Stimulated activated CD8-positive, alpha-beta memory T cell treated with anti-CD3 and anti-CD28 coated beads, Interleukin-4, amount 100 ng/mL, for 4 hours (primary cell): ENCODE measurements around the gene SUPT4H1.
A peak's percentile ranks its signal among the peaks of the same experiment; 100 is the strongest.

Experiments
- DNase-seq, 2 donors: peaks; one replicate each; pipeline ENCODE4 v3.0.0-alpha.2; 2020; ENCODE audit warnings: low read depth in 2 of 2, low spot score in 1 of 2

Gene SUPT4H1

GRCh38 chr17:58330538-58330996, 21.4 kb downstream of the SUPT4H1 start:
- DNase-seq = no peak

- DNase-seq = no peak
These were observed 22.0 kb downstream of the SUPT4H1 start for GRCh38 chr17:58329810-58330537.

- DNase-seq = peak; percentile 76 to 82
These were observed 22.8 kb downstream of the SUPT4H1 start for GRCh38 chr17:58329035-58329809.

GRCh38 chr17:58328195-58329034, 23.6 kb downstream of the SUPT4H1 start, which contains the start of gene TSPOAP1:
Gene TSPOAP1 (minus strand): TSS chr17:58328795. CDS start chr17:58327920, 875 bp downstream.
- DNase-seq = peak; percentile 70 to 77

DNA sequence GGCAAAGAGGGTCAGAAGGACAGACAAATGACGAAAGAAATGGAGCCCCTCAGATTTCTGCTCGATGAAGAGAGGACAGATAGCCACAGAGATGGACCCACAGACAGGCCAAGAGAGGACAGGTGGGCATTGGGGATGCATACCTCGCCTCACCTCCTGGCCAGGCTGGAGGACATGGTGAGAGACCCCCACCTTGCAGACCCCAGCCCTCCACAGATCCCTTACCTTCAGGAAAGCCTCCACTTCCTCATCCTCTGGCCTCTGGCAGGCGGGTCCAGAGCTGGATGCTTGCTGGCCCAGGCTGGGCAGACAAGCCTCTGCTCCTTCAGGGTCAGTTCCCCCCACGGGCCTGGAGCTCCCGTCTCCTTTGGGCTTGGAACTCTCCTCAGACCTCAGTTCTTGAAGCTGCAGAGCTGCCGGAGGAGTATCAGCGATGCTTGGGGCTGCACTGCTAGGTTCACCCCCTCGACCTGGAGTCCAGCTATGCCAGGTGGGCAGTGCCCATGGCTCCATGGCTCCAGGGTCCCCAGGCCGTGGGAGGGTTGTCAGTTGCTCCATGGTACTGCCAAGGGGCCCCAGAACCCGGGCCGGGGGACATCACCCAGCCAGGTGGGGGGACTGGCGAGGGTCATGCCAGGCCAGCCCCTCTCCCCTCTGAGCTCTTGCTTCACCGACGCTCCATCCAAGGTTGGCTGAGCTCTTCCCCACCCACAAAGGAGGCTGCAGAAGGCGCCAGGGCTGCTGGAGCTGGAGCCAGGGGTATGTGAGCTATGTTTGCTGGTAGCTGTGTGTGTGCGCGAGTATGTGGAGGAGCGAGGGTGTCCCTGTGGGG, 24.4 kb downstream of the SUPT4H1 start:
- no peak for DNase-seq

GRCh38 chr17:58326609-58327362, 25.2 kb downstream of the SUPT4H1 start:
- no peak for DNase-seq

DNA sequence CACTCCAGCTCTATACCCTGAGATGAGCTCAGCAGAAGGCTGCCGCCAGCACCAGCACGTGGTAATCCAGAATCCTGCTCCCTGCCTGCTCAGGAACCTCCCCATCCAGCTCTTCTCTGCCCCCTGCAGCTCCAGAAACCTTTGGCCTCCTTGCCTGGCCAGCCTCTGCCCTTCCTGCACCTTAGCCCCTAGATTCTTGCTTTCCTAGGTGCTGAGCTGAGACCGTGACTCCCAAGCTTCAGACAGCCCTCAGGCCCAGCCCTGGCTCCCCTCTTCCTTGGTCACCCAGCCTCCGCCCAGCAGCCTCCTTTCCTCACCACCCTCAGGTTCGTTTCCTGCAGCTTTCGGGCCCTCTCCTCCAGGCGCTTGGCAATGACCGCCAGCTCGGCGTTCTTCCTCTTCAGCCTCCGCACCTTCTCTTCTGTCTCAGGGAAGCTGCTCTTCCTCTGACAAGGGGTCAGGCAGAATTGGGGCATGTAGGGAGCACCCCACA, 26.0 kb downstream of the SUPT4H1 start:
- no peak for DNase-seq

DNA sequence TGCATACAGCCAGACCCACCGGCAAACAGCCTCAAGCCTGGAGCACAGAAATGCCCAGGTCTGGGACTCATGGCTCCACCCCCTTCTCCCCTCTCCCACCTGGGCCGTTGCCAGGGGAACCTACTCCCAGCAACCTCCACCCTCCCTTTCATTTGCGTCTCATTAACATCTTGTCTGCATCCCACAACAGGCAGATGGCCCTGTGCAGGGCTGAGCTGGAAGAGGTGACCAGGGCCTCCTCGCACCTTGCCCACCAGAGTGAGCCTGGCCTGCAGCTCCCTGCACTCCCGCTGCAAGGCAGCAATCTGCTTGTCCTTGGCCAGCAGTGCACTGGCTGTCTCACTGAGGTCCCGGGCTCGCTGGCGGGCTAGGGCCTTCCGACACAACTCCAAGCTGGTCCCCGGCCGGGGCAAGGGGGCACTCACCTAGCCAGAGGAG, 26.7 kb downstream of the SUPT4H1 start:
- DNase-seq = no peak

GRCh38 chr17:58324409-58325288, 27.4 kb downstream of the SUPT4H1 start:
- no peak for DNase-seq

- no peak for DNase-seq
These were observed 28.0 kb downstream of the SUPT4H1 start for GRCh38 chr17:58324056-58324408.

DNA sequence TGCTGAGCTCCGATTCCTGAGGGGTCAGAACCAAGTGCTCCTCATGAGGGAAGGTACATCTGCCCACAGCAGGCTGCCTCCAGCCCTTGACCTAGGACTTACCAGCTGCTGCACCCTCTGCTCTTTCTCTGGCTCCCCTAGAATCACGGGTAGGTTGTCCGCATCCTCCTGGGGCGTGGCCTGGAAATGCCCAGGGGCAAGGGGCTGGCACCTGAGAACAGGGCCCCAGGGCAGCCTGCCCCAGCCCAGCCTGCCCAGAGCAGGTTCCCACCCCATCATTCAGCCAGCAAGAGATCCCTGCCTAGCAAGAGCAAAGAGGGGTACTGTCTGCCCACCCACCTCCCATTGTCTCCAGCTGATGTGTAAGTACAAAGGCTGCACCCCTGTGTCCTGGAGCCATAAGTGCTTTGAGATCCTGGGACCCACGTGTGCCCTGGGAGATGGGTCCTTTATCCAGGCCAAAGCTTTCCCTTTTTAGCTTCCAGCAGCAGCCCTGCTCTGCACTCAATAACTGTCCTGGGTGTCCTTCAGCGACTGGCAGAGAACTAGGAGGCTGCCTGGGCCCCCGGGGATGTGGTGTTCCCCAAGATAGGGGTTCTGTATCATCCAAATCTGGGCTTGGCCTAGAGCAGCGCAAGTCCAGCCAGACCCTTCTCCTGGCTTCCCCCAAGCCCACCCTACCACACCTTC, 28.5 kb downstream of the SUPT4H1 start:
- DNase-seq = no peak

- no peak for DNase-seq
These were observed 29.3 kb downstream of the SUPT4H1 start for GRCh38 chr17:58322581-58323185.

DNA sequence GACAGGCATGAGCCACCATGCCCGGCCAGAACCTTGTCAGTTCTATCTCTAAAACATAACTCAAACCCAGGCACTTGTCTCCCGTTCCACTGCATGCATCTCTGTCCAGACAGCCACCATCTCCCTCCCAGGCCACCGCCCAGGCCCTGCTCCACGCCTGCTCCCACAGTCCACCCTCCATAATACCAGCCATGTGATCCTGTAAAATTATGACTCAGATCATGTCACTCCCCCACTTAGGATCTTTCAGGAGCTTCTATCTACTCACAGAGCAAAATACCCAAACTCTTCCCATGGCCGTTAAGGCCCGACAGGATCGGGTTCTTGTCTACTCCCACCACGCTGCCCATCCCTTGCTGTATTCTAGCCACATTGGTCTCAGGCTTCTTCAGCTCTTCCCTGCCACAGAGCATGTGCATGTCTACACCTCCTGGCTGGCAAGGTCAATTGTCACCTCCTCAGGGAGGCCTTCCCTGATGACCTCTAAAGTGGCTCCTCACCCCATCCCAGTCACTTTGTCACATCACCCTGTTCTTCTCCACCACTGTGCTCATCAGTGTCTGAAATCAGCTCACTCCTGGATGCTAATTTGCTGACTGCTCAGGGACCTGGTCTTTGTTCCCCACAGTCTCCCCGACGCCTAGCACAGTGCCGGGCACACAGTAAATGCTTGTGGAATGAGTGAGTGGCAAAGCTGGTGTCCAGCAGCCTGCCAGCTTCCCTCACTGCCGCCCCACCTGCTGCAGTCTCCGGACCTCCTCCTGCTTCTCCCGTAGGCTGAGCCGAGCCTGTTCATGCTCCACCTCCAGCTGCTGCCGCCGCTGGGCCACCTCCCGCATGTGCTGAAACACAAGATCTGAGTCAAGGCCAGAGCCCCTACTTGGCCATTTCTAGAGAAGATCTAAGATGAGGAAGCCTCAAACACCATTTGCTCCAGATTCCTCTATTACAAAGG, 30.2 kb downstream of the SUPT4H1 start:
- DNase-seq = no peak

DNA sequence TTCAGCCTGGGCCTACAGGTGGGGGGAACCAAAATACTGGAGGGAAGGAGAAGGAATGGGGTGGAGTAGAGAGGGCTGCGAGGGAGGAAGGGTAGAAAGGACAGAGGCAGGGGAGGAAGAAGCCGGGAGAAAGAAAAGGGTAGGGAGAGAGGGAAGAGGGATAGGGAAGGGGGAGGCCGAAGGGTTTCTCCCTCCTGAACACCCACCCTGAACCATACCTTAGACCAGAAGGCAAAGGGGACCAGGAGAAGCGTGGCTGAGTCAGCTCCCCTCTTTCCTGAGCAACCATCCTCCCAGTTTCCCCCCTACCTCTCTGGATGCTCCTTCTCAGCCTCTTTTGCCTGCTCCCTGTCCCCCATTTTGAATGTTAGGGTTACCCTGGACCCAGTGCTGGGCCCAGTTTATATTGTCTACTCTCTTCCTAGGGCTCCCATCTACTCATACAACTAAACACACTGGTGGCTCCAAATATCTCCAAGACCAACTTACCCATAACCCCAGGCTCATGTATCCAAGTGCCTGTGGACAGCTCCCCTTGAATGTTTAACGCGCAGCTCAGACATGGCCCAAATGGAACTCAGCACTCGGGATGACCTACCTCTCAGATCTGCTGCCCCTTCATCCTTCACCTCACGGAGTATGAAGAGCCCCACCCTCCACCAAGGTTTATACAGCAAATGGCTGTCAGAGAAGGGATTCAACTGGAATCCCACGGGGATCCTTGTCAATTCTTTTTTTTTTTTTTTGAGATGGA, 31.3 kb downstream of the SUPT4H1 start:
- no peak for DNase-seq

DNA sequence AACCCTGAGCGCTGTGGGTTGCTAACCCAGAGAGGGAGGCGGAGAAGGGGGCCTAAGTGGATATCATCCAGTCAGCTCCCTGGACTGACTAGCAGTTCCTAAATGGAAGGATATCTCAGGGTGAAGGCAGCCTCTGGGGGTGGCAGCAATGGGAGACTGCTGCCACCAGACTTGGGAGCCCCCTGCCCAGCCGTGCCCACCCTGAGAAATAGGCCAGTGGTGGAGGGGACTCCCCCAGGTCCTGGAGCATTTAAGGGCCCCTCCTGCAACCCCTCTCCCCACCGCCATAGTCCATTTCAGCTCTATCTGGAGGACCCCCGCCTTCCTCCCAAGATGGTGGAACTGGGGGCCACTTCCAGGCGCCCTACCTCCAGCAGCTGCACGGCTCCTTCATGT, 31.8 kb downstream of the SUPT4H1 start:
- no peak for DNase-seq
